ENCODE data around the gene NDRG3.

GRCh38 chr20:36777167-36777566 lies 31.3 kb upstream of the NDRG3 start:
- TF ChIP-seq CTCF (IDR thresholded peaks at IDR 0.05) (no peak), POLR2A (IDR thresholded peaks at IDR 0.05) (no peak), POLR2AphosphoS5 (IDR thresholded peaks at IDR 0.05) (no peak), EP300 (IDR thresholded peaks at IDR 0.05) (no peak)
